HEK293 (cell line): Measurements from ENCODE around the gene C1orf52.

Experiments
- CTCF ChIP-seq: fragments of 450-650 bp; formaldehyde crosslinking; IDR thresholded peaks from 2 replicates; pipeline ENCODE4 v1.5.1; 2016; ENCODE audit warnings: missing biosample characterization, missing genetic modification characterization
- GLIS2 ChIP-seq: fragments of 450-650 bp; formaldehyde crosslinking; IDR thresholded peaks from 2 replicates; pipeline ENCODE4 v1.5.1; 2016; ENCODE audit warnings: missing biosample characterization, missing genetic modification characterization
- HIC1 ChIP-seq: fragments of 450-650 bp; formaldehyde crosslinking; IDR thresholded peaks from 2 replicates; pipeline ENCODE4 v1.5.1; 2016; ENCODE audit warnings: missing biosample characterization, missing genetic modification characterization
- IKZF3 ChIP-seq: fragments of 450-650 bp; IDR thresholded peaks from 2 replicates; pipeline ENCODE4 v1.5.0; 2018; ENCODE audit warnings: missing biosample characterization, mild to moderate bottlenecking, missing genetic modification characterization, moderate library complexity
- PRDM1 ChIP-seq: fragments of 450-650 bp; formaldehyde crosslinking; IDR thresholded peaks from 2 replicates; pipeline ENCODE4; 2016; ENCODE audit warnings: missing biosample characterization, missing genetic modification characterization
- REST ChIP-seq: fragments of 450-650 bp; formaldehyde crosslinking; IDR thresholded peaks from 2 replicates; pipeline ENCODE4 v1.5.1; 2016; ENCODE audit warnings: missing biosample characterization, missing genetic modification characterization
- SALL2 ChIP-seq: fragments of 450-650 bp; formaldehyde crosslinking; IDR thresholded peaks from 2 replicates; pipeline ENCODE4 v1.5.0; 2017; ENCODE audit warnings: missing biosample characterization, mild to moderate bottlenecking, missing genetic modification characterization, borderline replicate concordance
- TRIM28 ChIP-seq: IDR thresholded peaks from 2 replicates; pipeline ENCODE4 v1.6.1; 2011; ENCODE audit warnings: low read length, control low read depth, borderline replicate concordance
- ZBTB11 ChIP-seq: fragments of 450-650 bp; formaldehyde crosslinking; conservative IDR thresholded peaks from 2 replicates; pipeline ENCODE4 v1.5.1; 2016; ENCODE audit warnings: low read depth, missing biosample characterization, missing genetic modification characterization
- ZBTB26 ChIP-seq: fragments of 450-650 bp; formaldehyde crosslinking; optimal IDR thresholded peaks from 2 replicates; pipeline ENCODE3; 2016; ENCODE audit warnings: missing biosample characterization, mild to moderate bottlenecking, missing genetic modification characterization
- ZEB2 ChIP-seq: fragments of 450-650 bp; formaldehyde crosslinking; IDR thresholded peaks from 2 replicates; pipeline ENCODE4 v1.5.1; 2016; ENCODE audit warnings: missing biosample characterization, missing genetic modification characterization
- ZNF138 ChIP-seq: fragments of 450-650 bp; formaldehyde crosslinking; IDR thresholded peaks from 2 replicates; pipeline ENCODE4 v1.5.1; 2016; ENCODE audit warnings: missing biosample characterization, missing genetic modification characterization, borderline replicate concordance
- ZNF202 ChIP-seq: fragments of 450-650 bp; formaldehyde crosslinking; IDR thresholded peaks from 2 replicates; pipeline ENCODE4 v1.5.1; 2016; ENCODE audit warnings: missing biosample characterization, missing genetic modification characterization, borderline replicate concordance
- ZNF311 ChIP-seq: fragments of 450-650 bp; formaldehyde crosslinking; IDR thresholded peaks from 2 replicates; pipeline ENCODE4 v1.5.1; 2017; ENCODE audit warnings: missing biosample characterization, missing genetic modification characterization, borderline replicate concordance
- ZNF404 ChIP-seq: fragments of 450-650 bp; formaldehyde crosslinking; IDR thresholded peaks from 2 replicates; pipeline ENCODE4 v1.5.1; 2017; ENCODE audit warnings: missing biosample characterization, missing genetic modification characterization
- ZNF449 ChIP-seq: fragments of 450-650 bp; formaldehyde crosslinking; IDR thresholded peaks from 2 replicates; pipeline ENCODE4 v1.5.1; 2017; ENCODE audit warnings: missing biosample characterization, mild to moderate bottlenecking, missing genetic modification characterization, moderate library complexity
- ZNF510 ChIP-seq: fragments of 450-650 bp; formaldehyde crosslinking; IDR thresholded peaks from 2 replicates; pipeline ENCODE4 v1.5.1; 2018; ENCODE audit warnings: mild to moderate bottlenecking, missing genetic modification characterization, missing biosample characterization; ENCODE audit not compliant: insufficient replicate concordance
- ZNF521 ChIP-seq: fragments of 450-650 bp; formaldehyde crosslinking; IDR thresholded peaks from 2 replicates; pipeline ENCODE4 v1.5.1; 2017; ENCODE audit warnings: missing biosample characterization, mild to moderate bottlenecking, missing genetic modification characterization
- ZNF549 ChIP-seq: fragments of 450-650 bp; IDR thresholded peaks from 2 replicates; pipeline ENCODE4 v1.5.1; 2018; ENCODE audit warnings: missing biosample characterization, missing genetic modification characterization, mild to moderate bottlenecking, inconsistent platforms, moderate library complexity
- ZNF596 ChIP-seq: fragments of 450-650 bp; IDR thresholded peaks from 2 replicates; pipeline ENCODE4 v1.5.0; 2018; ENCODE audit warnings: missing biosample characterization, mild to moderate bottlenecking, missing genetic modification characterization, moderate library complexity
- ZNF707 ChIP-seq: fragments of 450-650 bp; formaldehyde crosslinking; IDR thresholded peaks from 2 replicates; pipeline ENCODE4 v1.5.1; 2016; ENCODE audit warnings: missing biosample characterization, missing genetic modification characterization
- ZNF837 ChIP-seq: fragments of 450-650 bp; formaldehyde crosslinking; IDR thresholded peaks from 2 replicates; pipeline ENCODE4 v1.5.1; 2016; ENCODE audit warnings: missing biosample characterization, missing genetic modification characterization
- ZSCAN18 ChIP-seq: fragments of 450-650 bp; formaldehyde crosslinking; IDR thresholded peaks from 2 replicates; pipeline ENCODE4 v1.5.1; 2016; ENCODE audit warnings: missing biosample characterization, missing genetic modification characterization

C1orf52 gene

GRCh38 chr1:85276215-85276977, 16.9 kb upstream of the C1orf52 start, which contains the start of gene BCL10 (continued):
- TF ChIP-seq ZEB2 (tag by site-specific recombination) (peak; percentile 88; the same call in 1 of the 2 replicates), PRDM1 (no peak), ZNF707 (tag by site-specific recombination) (no peak), TRIM28 (no peak; the same call in 1 of the 2 replicates), ZBTB26 (tag by site-specific recombination) (peak; percentile 87), HIC1 (peak; percentile 93), ZNF311 (tag by site-specific recombination) (no peak), GLIS2 (tag by site-specific recombination) (peak; percentile 87), ZNF202 (tag by site-specific recombination) (no peak), CTCF (no peak), ZNF837 (tag by site-specific recombination) (no peak), SALL2 (tag by site-specific recombination) (no peak), IKZF3 (peak; percentile 75), ZBTB11 (tag by site-specific recombination) (peak; percentile 86; the same call in 1 of the 2 replicates), ZNF510 (no peak), ZSCAN18 (tag by site-specific recombination) (no peak), ZNF449 (tag by site-specific recombination) (peak; percentile 79), REST (tag by site-specific recombination) (no peak), ZNF549 (tag by site-specific recombination) (no peak), ZNF521 (tag by site-specific recombination) (no peak), ZNF138 (no peak), ZNF596 (tag by site-specific recombination) (no peak), ZNF404 (no peak)
